C1 segment of cervical spinal cord (tissue), 14 donors: ENCODE measurements around the gene TENT4A.

Source experiments
- DNase-seq, 14 donors: peaks; one replicate each; lab custom pipeline; 2025; lab: John Stamatoyannopoulos, UW

TENT4A gene

GRCh38 chr5:6700074-6700684 is 13.1 kb upstream of the TENT4A start:
- no peak for DNase-seq

- DNase-seq, result no peak
Measured at GRCh38 chr5:6700685-6701355, 12.4 kb upstream of the TENT4A start.

GRCh38 chr5:6701491-6701890 is 11.7 kb upstream of the TENT4A start:
- DNase-seq, result no peak

- DNase-seq, result no peak
Measured at GRCh38 chr5:6702633-6703032, 10.6 kb upstream of the TENT4A start.

- DNase-seq, result no peak
Measured at GRCh38 chr5:6703806-6704205, 9.4 kb upstream of the TENT4A start.

GRCh38 chr5:6704361-6704851 is 8.8 kb upstream of the TENT4A start:
- peak in 2 of 14 donors; percentile 44 to 46 for DNase-seq

- DNase-seq, result no peak
Measured at GRCh38 chr5:6705088-6705487, 8.1 kb upstream of the TENT4A start.

GRCh38 chr5:6705959-6706358 is 7.3 kb upstream of the TENT4A start:
- no peak for DNase-seq

- no peak for DNase-seq
Measured at GRCh38 chr5:6707852-6708251, 5.4 kb upstream of the TENT4A start.

- no peak for DNase-seq
Measured at GRCh38 chr5:6708814-6709213, 4.4 kb upstream of the TENT4A start.

- DNase-seq, result no peak
Measured at GRCh38 chr5:6710070-6710469, 3.2 kb upstream of the TENT4A start.

GRCh38 chr5:6710551-6711318 is 2.5 kb upstream of the TENT4A start:
- DNase-seq, result no peak

- no peak for DNase-seq
Measured at GRCh38 chr5:6711409-6712141, 1.7 kb upstream of the TENT4A start.

- peak in 9 of 14 donors; percentile 51 to 78 (median 70) for DNase-seq
Measured at GRCh38 chr5:6712142-6712576, 1.1 kb upstream of the TENT4A start.

GRCh38 chr5:6712577-6713273 is 507 bp upstream of the TENT4A start:
- DNase-seq, result peak; percentile 72 to 99 (median 93)

- DNase-seq, result peak in 4 of 14 donors; percentile 16 to 66 (median 37)
Measured at GRCh38 chr5:6714226-6715041, 1.2 kb downstream of the TENT4A start.

- no peak for DNase-seq
Measured at GRCh38 chr5:6715271-6715670, 2.0 kb downstream of the TENT4A start.

GRCh38 chr5:6715758-6716628 is 2.8 kb downstream of the TENT4A start:
- DNase-seq, result peak in 1 of 14 donors; percentile 18

- DNase-seq, result no peak
Measured at GRCh38 chr5:6716629-6717149, 3.5 kb downstream of the TENT4A start.
